Astrocyte (in vitro differentiated cells and primary cell): Measurements from ENCODE around the gene CECR2. TPM values are rescaled to one million over a fixed set of nuclear protein-coding genes. Genes with fewer than 3 reads are reported as not detected.

ENCODE experiments used
- DNase-seq: peaks from one replicate; pipeline ENCODE4 v3.0.0-alpha.2; 2010; ENCODE audit warnings: low read depth
- FAIRE-seq: peaks from 2 replicates; lab custom pipeline; 2011; peaks lifted over from hg19 to GRCh38; lab: Jason Lieb, UNC
- H2AFZ ChIP-seq: 2 replicates; pipeline ENCODE4 v1.6.0; 2012; ENCODE audit warnings: low read depth, low read length, inconsistent platforms
- H3K27ac ChIP-seq: 2 replicates; pipeline ENCODE4 v1.5.1; 2011; ENCODE audit warnings: low read depth, low read length, inconsistent platforms
- H3K27me3 ChIP-seq: 2 replicates; pipeline ENCODE4 v1.6.0; 2011; ENCODE audit warnings: low read length, inconsistent platforms; ENCODE audit not compliant: insufficient read depth
- H3K36me3 ChIP-seq: 2 replicates; pipeline ENCODE4 v1.5.1; 2011; ENCODE audit warnings: low read length, inconsistent platforms; ENCODE audit not compliant: insufficient read depth
- H3K4me1 ChIP-seq: 2 replicates; pipeline ENCODE4 v1.5.1; 2011; ENCODE audit warnings: low read length, inconsistent platforms; ENCODE audit not compliant: insufficient read depth
- H3K4me2 ChIP-seq: 2 replicates; pipeline ENCODE4 v1.6.0; 2012; ENCODE audit warnings: low read length, inconsistent platforms
- H3K4me3 ChIP-seq: 2 replicates; pipeline ENCODE4 v1.5.1; 2011; ENCODE audit warnings: low read depth, mild to moderate bottlenecking, low read length, inconsistent platforms; ENCODE audit not compliant: insufficient read depth
- H3K79me2 ChIP-seq: 2 replicates; pipeline ENCODE4 v1.6.0; 2012; ENCODE audit warnings: mild to moderate bottlenecking, low read length, inconsistent platforms; ENCODE audit not compliant: insufficient read depth
- H3K9ac ChIP-seq: 2 replicates; pipeline ENCODE4 v1.6.0; 2012; ENCODE audit warnings: mild to moderate bottlenecking, low read length, inconsistent platforms
- H3K9me3 ChIP-seq: 2 replicates; pipeline ENCODE4 v1.5.1; 2012; ENCODE audit warnings: low read depth, mild to moderate bottlenecking, low read length, inconsistent platforms; ENCODE audit not compliant: insufficient read depth
- H4K20me1 ChIP-seq: 2 replicates; pipeline ENCODE4 v1.6.0; 2012; ENCODE audit warnings: low read length, inconsistent platforms; ENCODE audit not compliant: insufficient read depth
- H3K27ac Mint-ChIP-seq: one replicate; pipeline ENCODE4 v1.8.0; 2021; ENCODE audit warnings: mild to moderate bottlenecking, mixed read lengths; ENCODE audit not compliant: unreplicated experiment
- H3K27me3 Mint-ChIP-seq: one replicate; pipeline ENCODE4 v1.8.0; 2021; ENCODE audit warnings: low read depth, mixed read lengths; ENCODE audit not compliant: unreplicated experiment
- H3K36me3 Mint-ChIP-seq: one replicate; pipeline ENCODE4 v1.8.0; 2021; ENCODE audit warnings: low read depth, mixed read lengths; ENCODE audit not compliant: unreplicated experiment
- H3K4me1 Mint-ChIP-seq: one replicate; pipeline ENCODE4 v1.8.0; 2021; ENCODE audit warnings: low read depth, mixed read lengths; ENCODE audit not compliant: unreplicated experiment
- H3K4me3 Mint-ChIP-seq: one replicate; pipeline ENCODE4 v1.8.0; 2021; ENCODE audit warnings: mild to moderate bottlenecking, moderate library complexity, mixed read lengths; ENCODE audit not compliant: unreplicated experiment
- H3K9me3 Mint-ChIP-seq: one replicate; pipeline ENCODE4 v1.8.0; 2021; ENCODE audit warnings: mild to moderate bottlenecking, mixed read lengths; ENCODE audit not compliant: unreplicated experiment
- CTCF ChIP-seq: IDR thresholded peaks from 2 replicates; pipeline ENCODE4 v1.5.1; 2011; ENCODE audit warnings: low read depth, mild to moderate bottlenecking, inconsistent platforms, low read length, moderate library complexity; ENCODE audit not compliant: insufficient read depth
- EZH2 ChIP-seq: IDR thresholded peaks from 2 replicates; pipeline ENCODE4 v1.6.1; 2012; ENCODE audit warnings: mild to moderate bottlenecking, low read length, inconsistent platforms; ENCODE audit not compliant: insufficient read depth
- total RNA-seq: library from RNA; stranded (reverse); gene quantifications from 2 replicates; pipeline ENCODE4 v1.2.1, GENCODE V29; 2021

The CECR2 gene
- total RNA-seq, 1 donor from 2014 or later = 15.7 TPM

DNA sequence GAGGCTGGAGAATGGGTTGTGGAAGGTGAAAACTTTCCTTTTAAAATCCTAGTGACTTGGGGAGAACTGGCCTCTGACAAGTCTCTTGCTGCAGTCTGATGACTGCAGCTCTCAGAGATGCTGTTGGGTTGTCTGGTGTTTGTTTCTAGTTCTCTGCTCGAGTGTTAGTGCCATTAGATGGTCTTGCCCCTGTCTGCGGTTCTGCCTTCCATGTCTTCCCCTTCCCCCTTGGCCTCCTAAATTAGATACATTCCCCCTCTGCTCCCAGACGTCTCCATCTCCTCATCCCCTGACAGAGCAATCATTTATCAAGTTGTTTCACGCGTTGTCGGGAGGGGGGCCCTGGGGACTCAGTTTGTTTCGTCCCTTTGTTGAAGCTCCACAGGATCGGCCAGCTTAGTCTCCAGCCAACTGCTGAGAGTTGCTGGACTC, 67.7 kb downstream of the CECR2 start:
- no peaks in the 10 kb centered on the region for H3K79me2 ChIP-seq
- H3K27ac ChIP-seq = no peak overlapping the region
- Mint-ChIP-seq H3K4me1 (peaks cover 38% of the 10 kb centered on the region), H3K27ac (peak overlapping the region; percentile 90), H3K4me3 (peak overlapping the region; percentile 73), H3K9me3 (no peaks in the 10 kb centered on the region), H3K27me3 (no peaks in the 10 kb centered on the region), H3K36me3 (no peaks in the 10 kb centered on the region)
- H3K27me3 ChIP-seq = no peaks in the 10 kb centered on the region
- no peaks in the 10 kb centered on the region for H4K20me1 ChIP-seq
- H2AFZ ChIP-seq = peak overlapping the region; percentile 62
- H3K4me1 ChIP-seq = no peaks in the 10 kb centered on the region
- H3K4me2 ChIP-seq = no peak overlapping the region
- no peaks in the 10 kb centered on the region for H3K36me3 ChIP-seq
- DNase-seq = no peak
- no peak for FAIRE-seq
- H3K9me3 ChIP-seq = no peaks in the 10 kb centered on the region
- no peak overlapping the region for H3K9ac ChIP-seq
- TF ChIP-seq CTCF (no peak), EZH2 (no peak)
- no peak overlapping the region for H3K4me3 ChIP-seq

GRCh38 chr22:17438026-17438425, 68.8 kb downstream of the CECR2 start:
- no peak overlapping the region for H3K4me3 Mint-ChIP-seq
- H3K27me3 ChIP-seq = no peaks in the 10 kb centered on the region
- H3K4me2 ChIP-seq = no peak overlapping the region
- H3K4me3 ChIP-seq = no peak overlapping the region
- TF ChIP-seq CTCF (no peak), EZH2 (no peak)
- no peak overlapping the region for H2AFZ ChIP-seq
- H3K4me1 ChIP-seq = no peaks in the 10 kb centered on the region
- no peak overlapping the region for H3K27ac ChIP-seq
- H4K20me1 ChIP-seq = no peaks in the 10 kb centered on the region
- H3K27ac Mint-ChIP-seq = no peak overlapping the region
- H3K79me2 ChIP-seq = no peaks in the 10 kb centered on the region
- no peak overlapping the region for H3K9ac ChIP-seq
- H3K9me3 ChIP-seq = no peaks in the 10 kb centered on the region
- no peaks in the 10 kb centered on the region for H3K9me3 Mint-ChIP-seq
- H3K27me3 Mint-ChIP-seq = no peaks in the 10 kb centered on the region
- DNase-seq (no peak), FAIRE-seq (no peak)
- H3K36me3 ChIP-seq = no peaks in the 10 kb centered on the region
- no peaks in the 10 kb centered on the region for H3K36me3 Mint-ChIP-seq
- H3K4me1 Mint-ChIP-seq = peaks cover 38% of the 10 kb centered on the region

DNA sequence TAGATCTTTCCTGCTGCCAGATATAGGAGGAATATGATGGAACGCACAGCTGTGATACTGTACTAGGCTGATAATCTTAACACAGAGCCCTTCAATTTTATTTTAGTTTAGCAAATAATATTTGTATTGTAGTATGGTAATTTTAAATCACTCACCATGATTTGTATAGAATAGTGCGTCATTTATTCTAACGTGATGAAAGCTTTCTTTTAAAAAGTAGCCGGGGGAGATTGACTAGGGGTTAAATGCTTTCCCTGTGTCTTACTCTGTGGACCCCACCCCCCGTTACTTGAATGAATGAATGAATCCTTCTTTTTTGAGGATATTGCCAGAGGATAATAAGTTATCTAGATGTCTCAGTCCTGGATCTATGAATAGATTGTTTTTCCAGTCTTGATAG, 72.1 kb downstream of the CECR2 start:
- no peaks in the 10 kb centered on the region for H3K79me2 ChIP-seq
- H4K20me1 ChIP-seq = no peaks in the 10 kb centered on the region
- H3K27me3 ChIP-seq = no peaks in the 10 kb centered on the region
- H3K9me3 ChIP-seq = no peaks in the 10 kb centered on the region
- H3K27me3 Mint-ChIP-seq = no peaks in the 10 kb centered on the region
- H3K4me1 Mint-ChIP-seq = peaks cover 23% of the 10 kb centered on the region
- no peak overlapping the region for H3K27ac Mint-ChIP-seq
- no peak overlapping the region for H2AFZ ChIP-seq
- no peak overlapping the region for H3K4me3 Mint-ChIP-seq
- no peak overlapping the region for H3K27ac ChIP-seq
- H3K4me2 ChIP-seq = no peak overlapping the region
- H3K4me1 ChIP-seq = no peaks in the 10 kb centered on the region
- H3K36me3 Mint-ChIP-seq = peaks cover 2% of the 10 kb centered on the region
- FAIRE-seq (no peak), DNase-seq (no peak)
- H3K36me3 ChIP-seq = no peaks in the 10 kb centered on the region
- no peak for TF ChIP-seq EZH2
- TF ChIP-seq CTCF = no peak
- H3K4me3 ChIP-seq = no peak overlapping the region
- H3K9me3 Mint-ChIP-seq = no peaks in the 10 kb centered on the region
- H3K9ac ChIP-seq = no peak overlapping the region
